Nephron progenitor cell (in vitro differentiated cells): ENCODE results near the gene ADARB2.
A peak's percentile ranks its signal among the peaks of the same experiment; 100 is the strongest.

Source experiments
- DNase-seq: peaks from one replicate; pipeline ENCODE4 v3.0.0; 2021
- H3K27ac Mint-ChIP-seq: 2 replicates; pipeline ENCODE4 v1.8.0; 2021; ENCODE audit warnings: mild to moderate bottlenecking, moderate library complexity, mixed read lengths
- H3K27me3 Mint-ChIP-seq: 2 replicates; pipeline ENCODE4 v1.8.0; 2021; ENCODE audit warnings: mild to moderate bottlenecking, low read depth, mixed read lengths; ENCODE audit not compliant: poor library complexity
- H3K36me3 Mint-ChIP-seq: 2 replicates; pipeline ENCODE4 v1.8.0; 2021; ENCODE audit warnings: low read depth, mixed read lengths
- H3K4me1 Mint-ChIP-seq: 2 replicates; pipeline ENCODE4 v1.8.0; 2021; ENCODE audit warnings: mixed read lengths
- H3K4me3 Mint-ChIP-seq: 2 replicates; pipeline ENCODE4 v1.8.0; 2021; ENCODE audit warnings: mild to moderate bottlenecking, moderate library complexity, mixed read lengths
- H3K9me3 Mint-ChIP-seq: 2 replicates; pipeline ENCODE4 v1.8.0; 2021; ENCODE audit warnings: mild to moderate bottlenecking, moderate library complexity, mixed read lengths
- TF ChIP-seq, protein P1 (sequence below): fragments of 200-600 bp; sonication (generic); IDR thresholded peaks from 2 replicates; pipeline ENCODE4 v1.5.0; 2021; ENCODE audit warnings: antibody characterized with exemption

The ADARB2 gene

DNA sequence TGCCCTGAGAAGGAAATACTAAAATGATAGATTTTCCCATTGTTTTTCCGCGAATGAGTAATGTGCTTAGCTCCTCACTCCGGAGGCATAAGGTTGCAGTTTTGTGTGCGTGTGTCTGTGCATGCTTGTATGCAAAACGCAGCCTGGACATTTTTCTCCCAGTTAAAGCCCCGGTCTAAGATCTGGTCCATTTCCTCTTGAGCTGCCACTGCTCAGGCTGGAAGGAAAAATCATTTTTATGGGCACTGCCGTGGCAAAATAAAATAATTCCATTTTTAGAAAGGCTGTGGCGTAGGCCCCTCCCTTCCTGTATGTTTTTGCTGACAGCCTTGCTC lies 420.5 kb downstream of the ADARB2 start:
- no peaks in the 10 kb centered on the region for H3K36me3 Mint-ChIP-seq
- no peak overlapping the region for H3K27ac Mint-ChIP-seq
- no peak for DNase-seq
- H3K9me3 Mint-ChIP-seq, result no peaks in the 10 kb centered on the region
- TF ChIP-seq, protein P1, sequence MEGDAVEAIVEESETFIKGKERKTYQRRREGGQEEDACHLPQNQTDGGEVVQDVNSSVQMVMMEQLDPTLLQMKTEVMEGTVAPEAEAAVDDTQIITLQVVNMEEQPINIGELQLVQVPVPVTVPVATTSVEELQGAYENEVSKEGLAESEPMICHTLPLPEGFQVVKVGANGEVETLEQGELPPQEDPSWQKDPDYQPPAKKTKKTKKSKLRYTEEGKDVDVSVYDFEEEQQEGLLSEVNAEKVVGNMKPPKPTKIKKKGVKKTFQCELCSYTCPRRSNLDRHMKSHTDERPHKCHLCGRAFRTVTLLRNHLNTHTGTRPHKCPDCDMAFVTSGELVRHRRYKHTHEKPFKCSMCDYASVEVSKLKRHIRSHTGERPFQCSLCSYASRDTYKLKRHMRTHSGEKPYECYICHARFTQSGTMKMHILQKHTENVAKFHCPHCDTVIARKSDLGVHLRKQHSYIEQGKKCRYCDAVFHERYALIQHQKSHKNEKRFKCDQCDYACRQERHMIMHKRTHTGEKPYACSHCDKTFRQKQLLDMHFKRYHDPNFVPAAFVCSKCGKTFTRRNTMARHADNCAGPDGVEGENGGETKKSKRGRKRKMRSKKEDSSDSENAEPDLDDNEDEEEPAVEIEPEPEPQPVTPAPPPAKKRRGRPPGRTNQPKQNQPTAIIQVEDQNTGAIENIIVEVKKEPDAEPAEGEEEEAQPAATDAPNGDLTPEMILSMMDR, result no peak
- peaks cover 25% of the 10 kb centered on the region for H3K27me3 Mint-ChIP-seq
- no peak overlapping the region for H3K4me3 Mint-ChIP-seq
- H3K4me1 Mint-ChIP-seq, result peaks cover 44% of the 10 kb centered on the region

DNA sequence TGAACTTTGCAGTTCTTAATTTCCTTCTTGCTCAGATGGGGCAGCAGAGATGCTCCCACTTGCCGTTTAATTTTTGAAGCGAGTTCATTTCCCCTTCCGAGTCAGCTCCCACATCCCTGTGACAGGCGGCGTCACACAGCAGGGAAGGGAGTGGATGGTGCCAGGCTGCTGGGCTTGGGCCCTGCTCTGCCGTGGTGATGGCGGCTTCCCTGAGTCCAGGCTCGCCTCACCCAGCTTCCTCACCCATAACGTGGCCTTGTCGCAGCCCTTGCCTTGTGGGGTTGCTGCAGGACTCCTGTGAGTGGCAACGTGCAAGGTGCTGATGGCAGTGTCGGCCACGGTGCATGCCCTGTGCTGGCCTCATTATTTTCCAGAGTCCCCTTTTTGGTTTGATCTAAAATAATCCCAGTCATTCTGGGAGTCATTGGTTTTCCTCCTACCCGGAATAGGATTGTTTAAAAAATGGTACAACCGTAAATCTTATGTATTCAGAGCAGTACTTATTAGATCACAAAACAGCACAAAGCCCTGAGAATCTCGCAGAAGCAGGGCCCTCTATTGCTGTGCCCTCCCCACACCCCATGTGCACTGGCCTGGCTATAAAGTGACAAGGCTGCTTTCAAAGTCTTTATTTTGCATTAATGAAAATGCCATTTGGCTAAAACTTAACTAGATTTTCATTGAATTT lies 421.1 kb downstream of the ADARB2 start:
- peaks cover 44% of the 10 kb centered on the region for H3K4me1 Mint-ChIP-seq
- H3K27me3 Mint-ChIP-seq, result peaks cover 20% of the 10 kb centered on the region
- H3K9me3 Mint-ChIP-seq, result no peaks in the 10 kb centered on the region
- TF ChIP-seq, protein P1, result no peak
- H3K4me3 Mint-ChIP-seq, result no peak overlapping the region
- DNase-seq, result no peak
- H3K36me3 Mint-ChIP-seq, result no peaks in the 10 kb centered on the region
- H3K27ac Mint-ChIP-seq, result no peak overlapping the region

DNA sequence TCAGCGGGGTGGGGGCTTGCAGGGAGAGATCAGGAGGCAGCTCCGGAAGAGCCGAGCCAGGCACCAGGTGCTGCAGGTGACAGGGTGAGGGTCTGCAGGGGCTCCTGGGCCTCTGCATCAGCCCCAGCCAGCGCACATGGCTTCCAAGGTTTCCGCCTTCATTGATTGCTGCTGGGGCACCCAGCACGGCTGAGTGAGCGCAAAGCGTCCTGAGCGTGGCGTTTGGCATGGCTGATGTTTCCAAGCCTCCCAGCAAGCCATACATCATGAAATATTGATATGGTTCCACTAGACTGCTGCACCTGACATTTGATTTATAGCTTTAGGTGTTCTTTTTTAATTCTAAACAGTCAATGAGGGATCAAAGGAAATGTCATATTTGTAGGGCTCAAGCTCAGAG lies 422.1 kb downstream of the ADARB2 start:
- peaks cover 20% of the 10 kb centered on the region for H3K27me3 Mint-ChIP-seq
- peak; percentile 15 for DNase-seq
- H3K27ac Mint-ChIP-seq, result no peak overlapping the region
- TF ChIP-seq, protein P1, result no peak
- no peak overlapping the region for H3K4me3 Mint-ChIP-seq
- no peaks in the 10 kb centered on the region for H3K36me3 Mint-ChIP-seq
- no peaks in the 10 kb centered on the region for H3K9me3 Mint-ChIP-seq
- H3K4me1 Mint-ChIP-seq, result peaks cover 44% of the 10 kb centered on the region

DNA sequence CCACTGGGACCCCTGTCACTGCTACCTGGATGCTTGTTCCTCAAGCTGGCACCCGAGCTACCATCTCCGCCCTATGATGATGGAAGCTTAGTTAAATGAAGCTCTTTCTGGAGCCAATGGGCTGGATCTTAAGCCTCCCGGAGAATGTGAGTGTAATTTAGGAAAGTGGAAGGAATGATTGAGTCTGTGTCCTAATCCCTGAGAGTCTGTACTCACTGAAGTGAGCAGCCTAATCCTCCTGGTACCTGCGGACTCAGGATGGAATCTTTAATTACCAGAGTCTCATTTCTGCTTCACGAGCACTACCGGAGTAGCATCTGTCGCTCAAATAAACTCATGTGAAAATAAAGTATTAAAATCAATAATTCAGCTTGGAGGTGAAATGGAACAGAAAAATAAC lies 425.6 kb downstream of the ADARB2 start:
- Mint-ChIP-seq H3K4me3 (no peak overlapping the region), H3K27me3 (peaks cover 22% of the 10 kb centered on the region), H3K36me3 (no peaks in the 10 kb centered on the region), H3K4me1 (peaks cover 24% of the 10 kb centered on the region), H3K27ac (no peak overlapping the region), H3K9me3 (peaks cover 4% of the 10 kb centered on the region)
- TF ChIP-seq, protein P1, result no peak
- DNase-seq, result no peak

DNA sequence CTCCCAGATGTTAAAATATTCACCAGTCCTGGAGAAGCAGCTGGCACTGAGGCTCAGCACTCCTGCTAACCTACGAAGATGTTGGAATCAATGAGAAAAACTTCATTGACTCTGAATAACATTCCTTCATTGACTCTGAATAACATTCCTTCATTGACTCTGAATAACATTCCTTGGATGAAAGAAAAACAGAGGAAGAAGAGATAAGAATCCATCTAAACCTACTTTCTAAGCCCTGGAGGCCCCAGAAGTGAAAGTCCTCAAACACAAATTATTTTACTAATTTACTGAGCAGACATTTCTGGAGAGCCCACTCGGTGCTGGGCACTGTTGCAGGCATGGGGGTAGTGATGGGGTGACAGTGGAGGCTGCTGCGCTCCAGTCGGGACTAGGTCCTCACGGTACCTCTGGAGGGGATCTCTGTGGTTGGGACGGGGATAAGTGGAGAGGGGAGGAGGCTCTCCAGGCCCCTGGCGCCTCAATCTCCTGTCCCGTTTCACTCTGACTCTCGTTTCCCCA lies 427.0 kb downstream of the ADARB2 start:
- H3K9me3 Mint-ChIP-seq, result peaks cover 4% of the 10 kb centered on the region
- peaks cover 22% of the 10 kb centered on the region for H3K27me3 Mint-ChIP-seq
- H3K4me3 Mint-ChIP-seq, result no peak overlapping the region
- peaks cover 13% of the 10 kb centered on the region for H3K4me1 Mint-ChIP-seq
- H3K36me3 Mint-ChIP-seq, result no peaks in the 10 kb centered on the region
- no peak for DNase-seq
- peak overlapping the region; percentile 59 for H3K27ac Mint-ChIP-seq
- TF ChIP-seq, protein P1, result no peak
